Endothelial cell of umbilical vein (primary cell): ENCODE data around the gene GAS2L2. TPM values are rescaled to one million over a fixed set of nuclear protein-coding genes. Genes with fewer than 3 reads are reported as not detected.

Experiments
- BruUV-seq: library from RNA; stranded (reverse); fragments of 400-500 nt; replicated peaks from 2 replicates; lab custom pipeline; 2021; lab: Mats Ljungman, UMichigan
- CTCF ChIA-PET: fragments of 300-600, 350-600 bp; sonication (Branson Sonifier 250); formaldehyde crosslinking; loops from one replicate; lab custom pipeline; 2021; ENCODE audit warnings: antibody characterized with exemption, inconsistent platforms; lab: Charles Lee
- POLR2A ChIA-PET: fragments of 300-600, 350-600 bp; sonication (Branson Sonifier 250); formaldehyde crosslinking; loops from one replicate; lab custom pipeline; 2021; ENCODE audit warnings: antibody characterized with exemption, inconsistent platforms; lab: Charles Lee
- DNase-seq: peaks from one replicate; pipeline ENCODE4 v3.0.0-alpha.2; 2011; ENCODE audit warnings: low read depth, low spot score
- FAIRE-seq: peaks from 2 replicates; lab custom pipeline; 2011; peaks lifted over from hg19 to GRCh38; lab: Jason Lieb, UNC
- H2AFZ ChIP-seq: 2 replicates; pipeline ENCODE4 v1.6.0; 2012; ENCODE audit warnings: low read depth, low read length, control low read depth, inconsistent platforms
- H3K27ac ChIP-seq: 2 replicates; pipeline ENCODE4 v1.5.1; 2011; ENCODE audit warnings: low read depth, mild to moderate bottlenecking, control low read depth, low read length, moderate library complexity; ENCODE audit not compliant: insufficient read depth
- H3K27me3 ChIP-seq, 2 experiments: 2 replicates each; pipeline versions ENCODE4 v1.6.0 to v1.6.1; 2011; ENCODE audit warnings: low read length in 2 of 2, mixed read lengths in 1 of 2; ENCODE audit not compliant: control insufficient read depth in 2 of 2, insufficient read depth in 2 of 2
- H3K36me3 ChIP-seq, 2 experiments: 2 replicates in 1 of 2; 3 replicates in 1 of 2; pipeline ENCODE4 v1.5.1; 2011; ENCODE audit warnings: low read length in 2 of 2, mild to moderate bottlenecking in 1 of 2, moderate library complexity in 1 of 2; ENCODE audit not compliant: control insufficient read depth in 2 of 2, insufficient read depth in 2 of 2; ENCODE audit errors: extremely low read depth in 1 of 2
- H3K4me1 ChIP-seq: 3 replicates; pipeline ENCODE4 v1.5.1; 2011; ENCODE audit warnings: mild to moderate bottlenecking, low read length; ENCODE audit not compliant: control insufficient read depth, insufficient read depth; ENCODE audit errors: extremely low read depth
- H3K4me2 ChIP-seq: 2 replicates; pipeline ENCODE4 v1.6.1; 2011; ENCODE audit warnings: low read length, control low read depth, mixed read lengths; ENCODE audit not compliant: insufficient read depth
- H3K4me3 ChIP-seq, 3 experiments: fragments of 200-600 bp in 1 of 3; sonication (generic), shearing (Covaris generic) in 1 of 3; replicated peaks in 1 of 3; 2 replicates each; pipeline ENCODE4 v1.5.1; 2011 to 2016; ENCODE audit warnings: control low read depth in 3 of 3, low read length in 3 of 3, mild to moderate bottlenecking in 2 of 3, inconsistent platforms in 1 of 3, low read depth in 1 of 3, moderate library complexity in 1 of 3; ENCODE audit not compliant: insufficient read depth in 1 of 3
- H3K79me2 ChIP-seq: 2 replicates; pipeline ENCODE4 v1.6.0; 2012; ENCODE audit warnings: low read length, inconsistent platforms; ENCODE audit not compliant: control insufficient read depth, insufficient read depth
- H3K9ac ChIP-seq: replicated peaks from 2 replicates; pipeline ENCODE3; 2011; ENCODE audit warnings: low read length, control low read depth; ENCODE audit not compliant: insufficient read depth; ENCODE audit errors: extremely low read depth
- H3K9me1 ChIP-seq: replicated peaks from 3 replicates; pipeline ENCODE4 v1.6.0; 2011; ENCODE audit warnings: mild to moderate bottlenecking, low read length; ENCODE audit not compliant: control insufficient read depth, insufficient read depth; ENCODE audit errors: extremely low read depth
- H3K9me3 ChIP-seq: replicated peaks from 2 replicates; pipeline ENCODE4 v1.5.1; 2012; ENCODE audit warnings: low read length, inconsistent platforms; ENCODE audit not compliant: control insufficient read depth, insufficient read depth
- H4K20me1 ChIP-seq: replicated peaks from 2 replicates; pipeline ENCODE3; 2011; ENCODE audit warnings: mild to moderate bottlenecking, low read length; ENCODE audit not compliant: control insufficient read depth, insufficient read depth; ENCODE audit errors: extremely low read depth
- EZH2 ChIP-seq: IDR thresholded peaks from 2 replicates; pipeline ENCODE4 v1.6.1; 2012; ENCODE audit warnings: borderline replicate concordance, low read depth, mild to moderate bottlenecking, moderate library complexity, low read length, inconsistent platforms; ENCODE audit not compliant: severe bottlenecking
- FOS ChIP-seq: IDR thresholded peaks from 2 replicates; pipeline ENCODE4 v1.6.1; 2011; ENCODE audit warnings: mild to moderate bottlenecking, low read length, moderate library complexity, borderline replicate concordance; ENCODE audit not compliant: insufficient read depth
- GATA2 ChIP-seq: IDR thresholded peaks from 2 replicates; pipeline ENCODE4 v1.7.0; 2011; ENCODE audit warnings: low read depth, mild to moderate bottlenecking, moderate library complexity, mixed read lengths, low read length; ENCODE audit not compliant: insufficient read length, insufficient read depth
- JUN ChIP-seq: IDR thresholded peaks from 2 replicates; pipeline ENCODE4 v1.6.1; 2011; ENCODE audit warnings: borderline replicate concordance, low read depth; ENCODE audit not compliant: insufficient read length, insufficient read depth
- MYC ChIP-seq: IDR thresholded peaks from one replicate; pipeline ENCODE4 v1.6.1; 2011; ENCODE audit warnings: mild to moderate bottlenecking, low read depth, low read length
- POLR2A ChIP-seq: IDR thresholded peaks from 2 replicates; pipeline ENCODE4 v1.6.1; 2012; ENCODE audit warnings: low read depth, mild to moderate bottlenecking, control low read depth, low read length
- dilution Hi-C: fragments of 300-500 bp; cut with MboI; formaldehyde crosslinking; loops from one replicate; pipeline ENCODE4 v1.15.0; 2019; ENCODE audit warnings: low sequenced_read_pairs; ENCODE audit not compliant: extremely low pct_ligation_motif_present
- intact Hi-C: fragments of 100-400 bp; cut with micrococcal nuclease; formaldehyde crosslinking; loops from one replicate; pipeline ENCODE4 v1.10.0; 2022
- polyA plus RNA-seq, 4 experiments: library from polyadenylated mRNA; depleted of rRNA in 3 of 4; stranded (reverse) in 3 of 4; unstranded in 1 of 4; fragments of >200 nt; gene quantifications; 2 replicates each; pipeline versions ENCODE4 v1.2.1 to v1.2.3, GENCODE V29; 2011 to 2012; ENCODE audit warnings: missing spikeins in 1 of 4
- total RNA-seq: library from RNA; stranded (reverse); gene quantifications from 2 replicates; pipeline ENCODE4 v1.2.3, GENCODE V29; 2021
- TF ChIP-seq, protein P1 (sequence below), 2 donors: IDR thresholded peaks; 1 replicate in 1 of 2; 2 replicates in 1 of 2; pipeline ENCODE4 v1.5.1; 2011; ENCODE audit warnings: low read length in 2 of 2, mild to moderate bottlenecking in 2 of 2, moderate library complexity in 2 of 2, control low read depth in 1 of 2, inconsistent platforms in 1 of 2, low read depth in 1 of 2; ENCODE audit not compliant: insufficient read depth in 1 of 2; ENCODE audit errors: extremely low read depth in 1 of 2
- TF ChIP-seq, protein P2 (sequence below): IDR thresholded peaks from 2 replicates; pipeline ENCODE4 v1.6.1; 2011; ENCODE audit not compliant: insufficient read depth, insufficient read length

The GAS2L2 gene
- total and polyA plus RNA-seq, 2 donors (not counting 3 experiments of a cell fraction or from before 2014, with no cell fraction given), result not detected

DNA sequence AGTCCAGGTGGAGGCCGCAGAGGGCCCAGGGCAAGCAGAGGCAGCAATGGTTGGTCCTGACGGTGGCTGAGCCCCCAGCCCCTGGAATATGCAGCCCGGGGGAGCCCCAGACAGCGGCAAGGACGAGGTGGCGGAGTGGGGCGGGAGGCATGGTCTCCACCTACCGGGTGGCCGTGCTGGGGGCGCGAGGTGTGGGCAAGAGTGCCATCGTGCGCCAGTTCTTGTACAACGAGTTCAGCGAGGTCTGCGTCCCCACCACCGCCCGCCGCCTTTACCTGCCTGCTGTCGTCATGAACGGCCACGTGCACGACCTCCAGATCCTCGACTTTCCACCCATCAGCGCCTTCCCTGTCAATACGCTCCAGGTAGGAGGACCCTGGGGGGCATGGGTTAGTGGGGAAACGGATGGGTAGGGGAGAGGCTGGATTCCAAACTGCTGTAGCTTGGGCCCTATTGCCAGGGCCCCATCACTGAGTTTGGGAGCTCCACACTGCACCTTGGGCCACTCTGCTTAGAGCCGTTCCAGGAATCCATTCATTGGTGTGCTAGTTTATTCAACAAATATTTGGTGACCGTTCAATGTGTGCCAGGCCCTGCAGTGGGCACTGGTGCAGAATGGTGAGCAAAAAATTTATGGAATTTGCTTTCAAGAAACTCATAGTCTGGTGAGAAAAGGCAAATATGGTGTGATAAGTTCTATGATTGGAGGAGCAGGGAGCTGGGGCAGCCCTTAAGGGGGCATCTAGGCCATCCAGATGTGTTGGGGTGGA is 17.8 kb downstream of the GAS2L2 start:
- TF ChIP-seq POLR2A (no peak), GATA2 (no peak), FOS (no peak), JUN (no peak), EZH2 (no peak), MYC (no peak)
- TF ChIP-seq, protein P1, sequence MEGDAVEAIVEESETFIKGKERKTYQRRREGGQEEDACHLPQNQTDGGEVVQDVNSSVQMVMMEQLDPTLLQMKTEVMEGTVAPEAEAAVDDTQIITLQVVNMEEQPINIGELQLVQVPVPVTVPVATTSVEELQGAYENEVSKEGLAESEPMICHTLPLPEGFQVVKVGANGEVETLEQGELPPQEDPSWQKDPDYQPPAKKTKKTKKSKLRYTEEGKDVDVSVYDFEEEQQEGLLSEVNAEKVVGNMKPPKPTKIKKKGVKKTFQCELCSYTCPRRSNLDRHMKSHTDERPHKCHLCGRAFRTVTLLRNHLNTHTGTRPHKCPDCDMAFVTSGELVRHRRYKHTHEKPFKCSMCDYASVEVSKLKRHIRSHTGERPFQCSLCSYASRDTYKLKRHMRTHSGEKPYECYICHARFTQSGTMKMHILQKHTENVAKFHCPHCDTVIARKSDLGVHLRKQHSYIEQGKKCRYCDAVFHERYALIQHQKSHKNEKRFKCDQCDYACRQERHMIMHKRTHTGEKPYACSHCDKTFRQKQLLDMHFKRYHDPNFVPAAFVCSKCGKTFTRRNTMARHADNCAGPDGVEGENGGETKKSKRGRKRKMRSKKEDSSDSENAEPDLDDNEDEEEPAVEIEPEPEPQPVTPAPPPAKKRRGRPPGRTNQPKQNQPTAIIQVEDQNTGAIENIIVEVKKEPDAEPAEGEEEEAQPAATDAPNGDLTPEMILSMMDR (IDR thresholded peaks at IDR 0.05; ENCODE audit: extremely low read depth in 1 of 2, insufficient read depth in 1 of 2, low read depth in 1 of 2, low read length in 2 of 2), result no peak
- TF ChIP-seq, protein P2, sequence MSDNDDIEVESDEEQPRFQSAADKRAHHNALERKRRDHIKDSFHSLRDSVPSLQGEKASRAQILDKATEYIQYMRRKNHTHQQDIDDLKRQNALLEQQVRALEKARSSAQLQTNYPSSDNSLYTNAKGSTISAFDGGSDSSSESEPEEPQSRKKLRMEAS, result no peak
- intact Hi-C loops (no loop called here), dilution Hi-C loops (loop anchor here (25.0 kb wide), 1 partner anchor 123 kb away; no protein-coding TSS in a partner anchor)
- H3K79me2 ChIP-seq, result no peaks in the 10 kb centered on the region
- H3K4me3 ChIP-seq, result no peak overlapping the region
- ChIA-PET POLR2A (no interaction called here), CTCF (interaction anchor here (1.4 to 1.6 kb wide), 2 partner anchors 12 to 13 kb away, joined by 4 read pairs; no protein-coding TSS in a partner anchor)
- H3K36me3 ChIP-seq, result no peaks in the 10 kb centered on the region
- no peak overlapping the region for H3K27ac ChIP-seq
- H3K4me2 ChIP-seq, result no peak overlapping the region
- no TSS peak for BruUV-seq
- H4K20me1 ChIP-seq, result no peaks in the 10 kb centered on the region
- no peak overlapping the region for H3K9ac ChIP-seq
- H3K27me3 ChIP-seq, result peaks cover 19 to 24% of the 10 kb centered on the region in 2 experiments
- no peaks in the 10 kb centered on the region for H3K9me3 ChIP-seq
- DNase-seq (no peak), FAIRE-seq (no peak)
- peaks cover 4% of the 10 kb centered on the region for H3K4me1 ChIP-seq
- no peak overlapping the region for H2AFZ ChIP-seq
- no peaks in the 10 kb centered on the region for H3K9me1 ChIP-seq
